Trophoblast cell (in vitro differentiated cells and primary cell): ENCODE data around the gene EHMT1.

Experiments
- DNase-seq, 2 donors: peaks; one replicate each; pipeline ENCODE4 v3.0.0-alpha.2; 2016
- H2AFZ ChIP-seq: 2 replicates; pipeline ENCODE4 v1.6.1; 2013; ENCODE audit warnings: low read length, moderate library complexity, mild to moderate bottlenecking; ENCODE audit not compliant: insufficient read depth, poor library complexity
- H2AK5ac ChIP-seq: 2 replicates; pipeline ENCODE4 v1.6.1; 2013; ENCODE audit warnings: mild to moderate bottlenecking, low read length
- H2BK120ac ChIP-seq: 2 replicates; pipeline ENCODE4 v1.6.1; 2013; ENCODE audit warnings: low read length, mild to moderate bottlenecking, moderate library complexity; ENCODE audit not compliant: insufficient read depth, poor library complexity
- H2BK12ac ChIP-seq: 2 replicates; pipeline ENCODE4 v1.6.1; 2013; ENCODE audit warnings: mild to moderate bottlenecking, low read length, moderate library complexity
- H2BK5ac ChIP-seq: 2 replicates; pipeline ENCODE4 v1.6.1; 2013; ENCODE audit warnings: low read length, low read depth, moderate library complexity, mild to moderate bottlenecking; ENCODE audit not compliant: poor library complexity
- H3K14ac ChIP-seq: 2 replicates; pipeline ENCODE4 v1.6.1; 2013; ENCODE audit warnings: mild to moderate bottlenecking, low read length
- H3K18ac ChIP-seq: 2 replicates; pipeline ENCODE4 v1.6.1; 2013; ENCODE audit warnings: mild to moderate bottlenecking, low read length
- H3K23ac ChIP-seq: 2 replicates; pipeline ENCODE4 v1.6.1; 2013; ENCODE audit warnings: low read length
- H3K27ac ChIP-seq: 2 replicates; pipeline ENCODE4 v1.5.1; 2013; ENCODE audit warnings: low read depth, mild to moderate bottlenecking, inconsistent platforms, low read length, moderate library complexity
- H3K27me3 ChIP-seq: 2 replicates; pipeline ENCODE4 v1.6.1; 2013; ENCODE audit warnings: inconsistent platforms, mild to moderate bottlenecking, low read length, moderate library complexity; ENCODE audit not compliant: insufficient read depth
- H3K36me3 ChIP-seq, 2 experiments: 1 replicate in 1 of 2; 2 replicates in 1 of 2; pipeline ENCODE4 v1.6.1; 2013; ENCODE audit warnings: low read length in 2 of 2, mild to moderate bottlenecking in 2 of 2, moderate library complexity in 1 of 2; ENCODE audit not compliant: insufficient read depth in 2 of 2, control insufficient read depth in 1 of 2
- H3K4ac ChIP-seq: 2 replicates; pipeline ENCODE4 v1.6.1; 2013; ENCODE audit warnings: low read depth, mild to moderate bottlenecking, low read length, moderate library complexity
- H3K4me1 ChIP-seq, 2 experiments: 1 replicate in 1 of 2; 2 replicates in 1 of 2; pipeline ENCODE4 v1.6.1; 2013; ENCODE audit warnings: low read length in 2 of 2, mild to moderate bottlenecking in 2 of 2, moderate library complexity in 1 of 2; ENCODE audit not compliant: insufficient read depth in 2 of 2, control insufficient read depth in 1 of 2
- H3K4me2 ChIP-seq: 2 replicates; pipeline ENCODE4 v1.6.1; 2013; ENCODE audit warnings: inconsistent platforms, mild to moderate bottlenecking, low read length, moderate library complexity
- H3K4me3 ChIP-seq: 2 replicates; pipeline ENCODE4 v1.5.1; 2013; ENCODE audit warnings: mild to moderate bottlenecking, low read depth, low read length, inconsistent platforms
- H3K79me1 ChIP-seq: one replicate; pipeline ENCODE4 v1.6.1; 2013; ENCODE audit warnings: low read length
- H3K79me2 ChIP-seq: 2 replicates; pipeline ENCODE4 v1.6.1; 2013; ENCODE audit warnings: low read length, mild to moderate bottlenecking; ENCODE audit not compliant: control insufficient read depth, insufficient read depth, poor library complexity
- H3K9ac ChIP-seq: 2 replicates; pipeline ENCODE4 v1.6.1; 2013; ENCODE audit warnings: mild to moderate bottlenecking, low read length
- H3K9me3 ChIP-seq: 2 replicates; pipeline ENCODE4 v1.6.1; 2013; ENCODE audit warnings: low read depth, mild to moderate bottlenecking, control low read depth, inconsistent platforms, low read length; ENCODE audit not compliant: insufficient read depth
- H4K12ac ChIP-seq: 2 replicates; pipeline ENCODE4 v1.6.1; 2013; ENCODE audit warnings: low read depth, mild to moderate bottlenecking, low read length, moderate library complexity
- H4K8ac ChIP-seq: 2 replicates; pipeline ENCODE4 v1.6.1; 2013; ENCODE audit warnings: low read depth, mild to moderate bottlenecking, low read length, moderate library complexity
- H4K91ac ChIP-seq: one replicate; pipeline ENCODE4 v1.6.1; 2013; ENCODE audit warnings: low read depth, mild to moderate bottlenecking, low read length, moderate library complexity
- WGBS: extraction: QIAGEN DNeasy Blood & Tissue Kit; methylation state at CpG from one replicate; pipeline ENCODE4 v1.1.7; 2013; ENCODE audit warnings: missing lambda C conversion rate; ENCODE audit not compliant: insufficient read length, insufficient coverage; ENCODE audit errors: extremely low coverage; 5-methylcytosine and 5-hydroxymethylcytosine counted together

Gene EHMT1

GRCh38 chr9:137781906-137782585, 163.2 kb downstream of the EHMT1 start:
- Histone ChIP-seq H3K4me2 (no peak overlapping the region), H4K12ac (no peak overlapping the region), H3K36me3 (peaks cover 42 to 57% of the 10 kb centered on the region in 2 experiments), H3K4me3 (no peak overlapping the region), H4K8ac (no peak overlapping the region), H4K91ac (no peak overlapping the region), H3K18ac (no peak overlapping the region), H2BK5ac (no peak overlapping the region), H2BK120ac (no peak overlapping the region), H3K14ac (no peak overlapping the region), H2AK5ac (no peak overlapping the region), H2AFZ (no peak overlapping the region), H3K79me1 (no peaks in the 10 kb centered on the region), H3K79me2 (no peaks in the 10 kb centered on the region), H3K23ac (no peak overlapping the region), H3K27me3 (no peaks in the 10 kb centered on the region), H3K27ac (no peak overlapping the region), H2BK12ac (no peak overlapping the region), H3K9ac (no peak overlapping the region), H3K4ac (no peak overlapping the region), H3K9me3 (peaks cover 3% of the 10 kb centered on the region), H3K4me1 (peaks cover 9 to 12% of the 10 kb centered on the region in 2 experiments)
- no peak for DNase-seq
- no CpG with 5 or more reads among the region's 29 CpGs for WGBS

GRCh38 chr9:137783521-137783920, 164.7 kb downstream of the EHMT1 start:
- Histone ChIP-seq H2BK5ac (no peak overlapping the region), H3K9me3 (peaks cover 2% of the 10 kb centered on the region), H3K4me1 (peaks cover 9 to 12% of the 10 kb centered on the region in 2 experiments), H3K79me1 (no peaks in the 10 kb centered on the region), H2BK12ac (no peak overlapping the region), H3K23ac (no peak overlapping the region), H3K36me3 (peaks cover 47 to 57% of the 10 kb centered on the region in 2 experiments), H3K18ac (no peak overlapping the region), H4K91ac (no peak overlapping the region), H3K4me2 (no peak overlapping the region), H3K4me3 (no peak overlapping the region), H3K14ac (no peak overlapping the region), H2AFZ (no peak overlapping the region), H3K9ac (no peak overlapping the region), H4K8ac (no peak overlapping the region), H3K4ac (no peak overlapping the region), H3K79me2 (no peaks in the 10 kb centered on the region), H3K27ac (no peak overlapping the region), H3K27me3 (no peaks in the 10 kb centered on the region), H4K12ac (no peak overlapping the region), H2BK120ac (no peak overlapping the region), H2AK5ac (no peak overlapping the region)
- WGBS = no CpG with 5 or more reads among the region's 12 CpGs
- DNase-seq = no peak

- no peak overlapping the region for H2AFZ ChIP-seq
- peaks cover 42 to 54% of the 10 kb centered on the region in 2 experiments for H3K36me3 ChIP-seq
- H3K4me1 ChIP-seq = peaks cover 9 to 12% of the 10 kb centered on the region in 2 experiments
- H4K91ac ChIP-seq = no peak overlapping the region
- H3K4ac ChIP-seq = no peak overlapping the region
- H3K23ac ChIP-seq = no peak overlapping the region
- H3K9me3 ChIP-seq = peaks cover 2% of the 10 kb centered on the region
- no peak overlapping the region for H2BK5ac ChIP-seq
- H3K27me3 ChIP-seq = no peaks in the 10 kb centered on the region
- no peak overlapping the region for H3K9ac ChIP-seq
- no peak overlapping the region for H4K12ac ChIP-seq
- no peak overlapping the region for H4K8ac ChIP-seq
- no CpG with 5 or more reads among the region's 12 CpGs for WGBS
- no peak overlapping the region for H2BK120ac ChIP-seq
- no peak overlapping the region for H3K4me3 ChIP-seq
- no peaks in the 10 kb centered on the region for H3K79me1 ChIP-seq
- H3K18ac ChIP-seq = no peak overlapping the region
- H3K27ac ChIP-seq = no peak overlapping the region
- no peak for DNase-seq
- H3K14ac ChIP-seq = no peak overlapping the region
- no peak overlapping the region for H2BK12ac ChIP-seq
- H2AK5ac ChIP-seq = no peak overlapping the region
- H3K4me2 ChIP-seq = no peak overlapping the region
- H3K79me2 ChIP-seq = no peaks in the 10 kb centered on the region
These were observed 165.2 kb downstream of the EHMT1 start for GRCh38 chr9:137784046-137784445.

- Histone ChIP-seq H3K18ac (peak overlapping the region; percentile 26), H3K14ac (no peak overlapping the region), H3K4me2 (no peak overlapping the region), H3K79me1 (no peaks in the 10 kb centered on the region), H3K27me3 (no peaks in the 10 kb centered on the region), H3K4ac (no peak overlapping the region), H3K27ac (no peak overlapping the region), H4K12ac (no peak overlapping the region), H3K4me1 (peaks cover 9 to 12% of the 10 kb centered on the region in 2 experiments), H2AK5ac (no peak overlapping the region), H2AFZ (no peak overlapping the region), H4K91ac (no peak overlapping the region), H3K23ac (no peak overlapping the region), H3K79me2 (no peaks in the 10 kb centered on the region), H3K4me3 (no peak overlapping the region), H3K9ac (no peak overlapping the region), H2BK5ac (no peak overlapping the region), H3K36me3 (peaks cover 35 to 51% of the 10 kb centered on the region in 2 experiments), H3K9me3 (peaks cover 2% of the 10 kb centered on the region), H4K8ac (no peak overlapping the region), H2BK120ac (no peak overlapping the region), H2BK12ac (no peak overlapping the region)
- no CpG with 5 or more reads among the region's 20 CpGs for WGBS
- peak in 1 of 2 donors; percentile 7 for DNase-seq
These were observed 166.1 kb downstream of the EHMT1 start for GRCh38 chr9:137784641-137785513.
